Sigmoid colon (tissue), 7 donors: ENCODE data around the gene LTC4S. TPM values are rescaled to one million over a fixed set of nuclear protein-coding genes. Genes with fewer than 3 reads are reported as not detected.

Source experiments
- DNase-seq: peaks from one replicate; pipeline ENCODE4 v3.0.0-alpha.2; 2019
- H3K27ac ChIP-seq, 4 donors: fragments of 200-600 bp; sonication (generic); one replicate each; pipeline ENCODE4 v1.5.1; 2016 to 2019; ENCODE audit warnings: mild to moderate bottlenecking in 1 of 4
- H3K27me3 ChIP-seq, 3 donors: fragments of 200-600 bp; sonication (generic); one replicate each; pipeline ENCODE4 v1.5.1; 2019; ENCODE audit warnings: mild to moderate bottlenecking in 1 of 3
- H3K36me3 ChIP-seq, 4 donors: fragments of 200-600 bp; sonication (generic); one replicate each; pipeline ENCODE4 v1.5.1; 2016 to 2019
- H3K4me1 ChIP-seq, 4 donors: fragments of 200-600 bp; sonication (generic); one replicate each; pipeline ENCODE4 v1.5.1; 2017 to 2019
- H3K4me3 ChIP-seq, 4 donors: fragments of 200-600 bp; sonication (generic); one replicate each; pipeline ENCODE4 v1.5.1; 2017 to 2019; ENCODE audit warnings: mild to moderate bottlenecking in 2 of 4, moderate library complexity in 1 of 4
- H3K9me3 ChIP-seq, 4 donors: fragments of 200-600 bp in 3 of 4; sonication (generic) in 3 of 4; one replicate each; pipeline versions ENCODE4 v1.5.1 to v1.6.1; 2013 to 2019
- CTCF ChIP-seq, 4 experiments: fragments of 450-650 bp in 3 of 4; fragments of 200-600 bp in 1 of 4; IDR thresholded peaks; one replicate each; pipeline ENCODE4 v1.5.1; 2016 to 2019; ENCODE audit warnings: antibody characterized with exemption in 4 of 4, mild to moderate bottlenecking in 3 of 4, moderate library complexity in 2 of 4
- EP300 ChIP-seq, 4 donors: sonication (generic); formaldehyde crosslinking; IDR thresholded peaks; one replicate each; pipeline ENCODE4 v1.6.1; 2017; ENCODE audit warnings: antibody characterized with exemption in 4 of 4
- POLR2A ChIP-seq, 2 donors: fragments of 450-650 bp; IDR thresholded peaks; one replicate each; pipeline ENCODE4 v1.6.1; 2016; ENCODE audit warnings: antibody characterized with exemption in 2 of 2, mild to moderate bottlenecking in 2 of 2, moderate library complexity in 2 of 2
- POLR2AphosphoS5 ChIP-seq, 4 donors: sonication (generic); formaldehyde crosslinking; IDR thresholded peaks; one replicate each; pipeline ENCODE4 v1.6.1; 2017; ENCODE audit warnings: antibody characterized with exemption in 4 of 4
- WGBS, 2 donors: extraction: QIAGEN DNeasy Blood & Tissue Kit; methylation state at CpG; one replicate each; pipeline ENCODE4 v1.1.7; 2013; 5-methylcytosine and 5-hydroxymethylcytosine counted together
- intact Hi-C: fragments of 100-400 bp; cut with DNase I; formaldehyde crosslinking; loops from one replicate; pipeline ENCODE4 v1.15.1; 2023
- polyA plus RNA-seq, 3 donors: library from polyadenylated mRNA; stranded (reverse); fragments of 200-250 nt; gene quantifications; one replicate each; pipeline ENCODE4 v1.2.3, GENCODE V29; 2013
- total RNA-seq, 4 donors: library from RNA; depleted of rRNA; stranded (reverse); fragments of >200 nt; gene quantifications; one replicate each; pipeline ENCODE4 v1.1.0, GENCODE V29; 2016
- donor health status: healthy with polysubstance abuse.
- donor health status: Bipolar disorder and iron deficiency.
- donor health status: healthy.

Gene LTC4S
- total and polyA plus RNA-seq, 7 donors: 1.5 to 6.1 (median 4.3) TPM; not detected in 1

GRCh38 chr5:179802950-179803562, 9.3 kb downstream of the LTC4S start:
- Histone ChIP-seq H3K36me3 (peaks cover 21 to 34% (median 28%) of the 10 kb centered on the region in 4 donors), H3K4me1 (peaks cover 0 to 52% (median 50%) of the 10 kb centered on the region in 4 donors), H3K9me3 (no peaks in the 10 kb centered on the region), H3K4me3 (no peak overlapping the region), H3K27ac (peak overlapping the region in 3 of 4 donors; percentile 98 to 99 (median 99)), H3K27me3 (no peaks in the 10 kb centered on the region)
- intact Hi-C loops: no loop called here
- TF ChIP-seq CTCF (IDR thresholded peaks at IDR 0.05): no peak
- no peak for TF ChIP-seq POLR2A (IDR thresholded peaks at IDR 0.05)
- no peak for TF ChIP-seq EP300 (IDR thresholded peaks at IDR 0.05)
- no peak for TF ChIP-seq POLR2AphosphoS5 (IDR thresholded peaks at IDR 0.05)
- 35 to 62% methylated on average over 11 of the region's 11 CpGs for WGBS, 2 donors
- peak; percentile 65 for DNase-seq

- Histone ChIP-seq H3K27ac (peak overlapping the region in 3 of 4 donors; percentile 98 to 99 (median 99)), H3K36me3 (peaks cover 12 to 26% (median 19%) of the 10 kb centered on the region in 4 donors), H3K4me3 (no peak overlapping the region), H3K27me3 (no peaks in the 10 kb centered on the region), H3K4me1 (peaks cover 0 to 53% (median 50%) of the 10 kb centered on the region in 4 donors), H3K9me3 (no peaks in the 10 kb centered on the region)
- TF ChIP-seq POLR2AphosphoS5 (IDR thresholded peaks at IDR 0.05) (no peak), POLR2A (IDR thresholded peaks at IDR 0.05) (no peak), CTCF (IDR thresholded peaks at IDR 0.05) (no peak), EP300 (IDR thresholded peaks at IDR 0.05) (no peak)
- WGBS, 2 donors: 38 to 47% methylated on average over 18 of the region's 18 CpGs
- intact Hi-C loops: no loop called here
- DNase-seq: peak; percentile 66
These were observed 10.1 kb downstream of the LTC4S start for GRCh38 chr5:179803651-179804554.

- H3K27ac ChIP-seq: peak overlapping the region; percentile 95 to 99 (median 98)
- 48 to 79% methylated on average over 8 of the region's 8 CpGs for WGBS, 2 donors
- intact Hi-C loops: no loop called here
- H3K9me3 ChIP-seq: no peaks in the 10 kb centered on the region
- peaks cover 0 to 53% (median 50%) of the 10 kb centered on the region in 4 donors for H3K4me1 ChIP-seq
- peaks cover 6 to 19% (median 13%) of the 10 kb centered on the region in 4 donors for H3K36me3 ChIP-seq
- peak overlapping the region in 3 of 4 donors; percentile 84 to 98 (median 97) for H3K4me3 ChIP-seq
- H3K27me3 ChIP-seq: no peaks in the 10 kb centered on the region
- no peak for TF ChIP-seq POLR2A (IDR thresholded peaks at IDR 0.05)
- TF ChIP-seq CTCF (IDR thresholded peaks at IDR 0.05): no peak
- no peak for TF ChIP-seq EP300 (IDR thresholded peaks at IDR 0.05)
- TF ChIP-seq POLR2AphosphoS5 (IDR thresholded peaks at IDR 0.05): no peak
- peak; percentile 47 for DNase-seq
These were observed 10.8 kb downstream of the LTC4S start for GRCh38 chr5:179804555-179804947.

DNA sequence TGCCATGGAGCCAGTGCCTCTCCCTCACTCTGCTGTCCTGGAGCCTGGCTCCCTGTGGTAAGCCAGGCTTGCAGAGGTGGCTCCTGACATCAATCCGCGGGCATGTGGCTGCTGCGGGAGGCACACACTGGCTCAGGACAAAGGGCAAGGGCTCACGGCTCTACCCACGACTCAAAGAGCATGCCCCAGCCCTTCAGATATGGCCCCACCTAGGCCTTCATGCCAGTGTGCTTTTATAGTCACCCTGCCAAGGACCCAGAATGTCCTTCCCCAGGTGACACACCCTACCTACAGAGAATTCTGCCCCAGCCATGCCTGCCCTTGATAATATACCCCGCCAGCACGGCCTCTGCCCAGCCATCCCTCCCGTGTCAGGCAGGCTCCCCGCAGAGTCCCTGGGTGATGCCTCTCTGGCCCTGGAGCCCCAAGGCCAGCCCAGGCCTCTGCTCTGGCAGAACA, 11.3 kb downstream of the LTC4S start:
- 15 to 59% methylated on average over 9 of the region's 9 CpGs for WGBS, 2 donors
- TF ChIP-seq POLR2AphosphoS5 (IDR thresholded peaks at IDR 0.05) (no peak), POLR2A (IDR thresholded peaks at IDR 0.05) (peak in 1 of 2 donors; percentile 76)
- Histone ChIP-seq H3K4me3 (peak overlapping the region; percentile 84 to 98 (median 90)), H3K27ac (peak overlapping the region; percentile 95 to 99 (median 98)), H3K36me3 (peaks cover under 1 to 14% (median 7%) of the 10 kb centered on the region in 4 donors), H3K4me1 (peaks cover 0 to 53% (median 50%) of the 10 kb centered on the region in 4 donors), H3K27me3 (no peaks in the 10 kb centered on the region), H3K9me3 (no peaks in the 10 kb centered on the region)
- peak; percentile 66 for DNase-seq
- intact Hi-C loops: loop anchor here (5.0 kb wide), 2 partner anchors 102 to 183 kb away; partner anchors contain the start of genes HNRNPH1 and TBC1D9B
